ENCODE measurements around the gene ARID1B. TPM values are rescaled to one million over a fixed set of nuclear protein-coding genes. Genes with fewer than 3 reads are reported as not detected.

Gene ARID1B
- total RNA-seq, 1 experiment from 2014 or later: 15.5 TPM

GRCh38 chr6:157013649-157014304, 236.6 kb downstream of the ARID1B start:
- no peak for DNase-seq (ENCODE audit: extremely low read depth, low read depth)

GRCh38 chr6:157014871-157015270, 237.7 kb downstream of the ARID1B start:
- DNase-seq (ENCODE audit: extremely low read depth, low read depth): peak; percentile 20

- DNase-seq (ENCODE audit: extremely low read depth, low read depth): no peak
Observed at GRCh38 chr6:157017022-157017421, 239.8 kb downstream of the ARID1B start.

GRCh38 chr6:157017861-157018260, 240.7 kb downstream of the ARID1B start:
- DNase-seq (ENCODE audit: extremely low read depth, low read depth): no peak

- DNase-seq (ENCODE audit: extremely low read depth, low read depth): no peak
Observed at GRCh38 chr6:157019115-157019641, 242.0 kb downstream of the ARID1B start.

- no peak for DNase-seq (ENCODE audit: extremely low read depth, low read depth)
Observed at GRCh38 chr6:157019733-157020132, 242.6 kb downstream of the ARID1B start.

- no peak for DNase-seq (ENCODE audit: extremely low read depth, low read depth)
Observed at GRCh38 chr6:157020398-157020797, 243.2 kb downstream of the ARID1B start.

GRCh38 chr6:157020881-157021343, 243.7 kb downstream of the ARID1B start:
- DNase-seq (ENCODE audit: extremely low read depth, low read depth): peak; percentile 41

- peak; percentile 75 for DNase-seq (ENCODE audit: extremely low read depth, low read depth)
Observed at GRCh38 chr6:157021344-157021992, 244.3 kb downstream of the ARID1B start.

- peak; percentile 61 for DNase-seq (ENCODE audit: extremely low read depth, low read depth)
Observed at GRCh38 chr6:157021993-157022740, 245.0 kb downstream of the ARID1B start.

- no peak for DNase-seq (ENCODE audit: extremely low read depth, low read depth)
Observed at GRCh38 chr6:157023958-157024357, 246.8 kb downstream of the ARID1B start.

- DNase-seq (ENCODE audit: extremely low read depth, low read depth): no peak
Observed at GRCh38 chr6:157024745-157025144, 247.6 kb downstream of the ARID1B start.

GRCh38 chr6:157025437-157025836, 248.3 kb downstream of the ARID1B start:
- DNase-seq (ENCODE audit: extremely low read depth, low read depth): no peak

- DNase-seq (ENCODE audit: extremely low read depth, low read depth): no peak
Observed at GRCh38 chr6:157029980-157030690, 253.0 kb downstream of the ARID1B start.

GRCh38 chr6:157030755-157031154, 253.6 kb downstream of the ARID1B start:
- no peak for DNase-seq (ENCODE audit: extremely low read depth, low read depth)

GRCh38 chr6:157032923-157033322, 255.7 kb downstream of the ARID1B start:
- DNase-seq (ENCODE audit: extremely low read depth, low read depth): no peak

- no peak for DNase-seq (ENCODE audit: extremely low read depth, low read depth)
Observed at GRCh38 chr6:157033428-157034140, 256.4 kb downstream of the ARID1B start.

GRCh38 chr6:157034436-157035230, 257.5 kb downstream of the ARID1B start:
- DNase-seq (ENCODE audit: extremely low read depth, low read depth): no peak

- no peak for DNase-seq (ENCODE audit: extremely low read depth, low read depth)
Observed at GRCh38 chr6:157035546-157035945, 258.4 kb downstream of the ARID1B start.
